ENCODE measurements around the gene CRX.
"Not testable (repeated sequence)": the region's sequence is repeated elsewhere in the genome, so short reads cannot be mapped to it uniquely, and the experiment has no call there.

CRX gene

DNA sequence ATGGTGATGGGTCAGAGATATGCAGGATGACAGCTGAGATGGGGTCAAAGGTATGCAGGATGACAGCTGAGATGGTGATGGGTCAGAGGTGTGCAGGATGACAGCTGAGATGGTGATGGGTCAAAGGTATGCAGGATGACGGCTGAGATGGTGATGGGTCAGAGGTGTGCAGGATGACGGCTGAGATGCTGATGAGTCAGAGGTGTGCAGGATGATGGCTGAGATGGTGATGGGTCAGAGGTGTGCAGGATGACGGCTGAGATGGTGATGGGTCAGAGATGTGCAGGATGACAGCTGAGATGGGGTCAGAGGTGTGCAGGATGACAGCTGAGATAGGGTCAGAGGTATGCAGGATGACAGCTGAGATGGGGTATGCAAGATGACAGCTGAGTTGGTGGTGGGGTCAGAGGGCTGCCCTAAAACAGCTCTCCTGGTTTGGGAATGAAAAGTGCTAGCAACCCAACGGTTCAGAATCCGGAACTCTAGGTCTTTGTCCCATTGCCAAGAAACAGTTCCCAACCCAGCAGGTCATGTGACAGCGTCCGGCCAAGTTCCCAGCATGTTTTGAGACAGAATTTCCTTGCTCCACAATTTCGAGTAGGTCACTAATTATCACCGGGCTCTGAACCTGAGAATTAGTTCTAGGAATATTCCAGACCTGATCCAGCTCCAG, 40.0 kb upstream of the CRX start:
- peaks cover 24% of the 10 kb centered on the region for H3K36me3 ChIP-seq (ENCODE audit: insufficient read depth, low read length)
- no peak overlapping the region for H3K4me3 ChIP-seq
- H3K9ac ChIP-seq (ENCODE audit: insufficient read length), result no peak overlapping the region
- no peak for DNase-seq (ENCODE audit: low read depth, low spot score)
- H3K27ac ChIP-seq, result 0 out of 2 replicates have a peak overlapping the region, but pooled peaks have one; percentile 25
- no peak for TF ChIP-seq EZH2 (IDR thresholded peaks at IDR 0.05)
- no peaks in the 10 kb centered on the region for H3K9me3 ChIP-seq (ENCODE audit: low read depth, low read length)

DNA sequence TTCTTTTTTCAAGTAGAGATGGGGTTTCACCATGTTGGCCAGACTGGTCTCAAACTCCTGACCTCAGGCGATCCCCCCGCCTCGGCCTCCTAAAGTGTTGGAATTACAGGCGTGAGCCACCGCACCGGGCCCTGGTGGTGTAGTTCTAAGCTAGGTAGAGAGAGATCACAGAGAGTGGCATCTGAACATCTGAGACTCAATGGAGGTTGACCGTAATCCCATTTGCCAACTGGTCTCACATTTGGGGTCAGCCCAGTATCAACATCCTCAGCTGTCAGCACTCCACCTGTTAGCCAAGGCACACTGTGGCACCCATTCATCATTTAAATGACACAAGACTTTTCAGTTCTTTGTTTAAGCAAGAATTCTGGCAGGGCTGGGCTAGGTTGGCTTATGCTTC, 35.2 kb upstream of the CRX start:
- Histone ChIP-seq H3K9ac (ENCODE audit: insufficient read length) (no peak overlapping the region), H3K4me3 (no peak overlapping the region), H3K36me3 (ENCODE audit: insufficient read depth, low read length) (peaks cover 15% of the 10 kb centered on the region), H3K9me3 (ENCODE audit: low read depth, low read length) (no peaks in the 10 kb centered on the region), H3K27ac (no peak overlapping the region)
- DNase-seq (ENCODE audit: low read depth, low spot score), result no peak
- no peak for TF ChIP-seq FOXP2 (optimal IDR thresholded peaks at IDR 0.05; ENCODE audit: control extremely low read depth, extremely low read length, insufficient read depth)
- no peak for TF ChIP-seq POLR2AphosphoS5 (IDR thresholded peaks at IDR 0.05; ENCODE audit: borderline replicate concordance, low read depth, low read length)
- no peak for TF ChIP-seq EZH2 (IDR thresholded peaks at IDR 0.05)

GRCh38 chr19:47787307-47787706, 34.4 kb upstream of the CRX start:
- H3K9ac ChIP-seq (ENCODE audit: insufficient read length); H3K27ac ChIP-seq; H3K36me3 ChIP-seq (ENCODE audit: insufficient read depth, low read length); DNase-seq (ENCODE audit: low read depth, low spot score); H3K9me3 ChIP-seq (ENCODE audit: low read depth, low read length); H3K4me3 ChIP-seq: not testable (repeated sequence)

GRCh38 chr19:47789811-47790210, 31.9 kb upstream of the CRX start:
- not testable (repeated sequence) for H3K27ac ChIP-seq; H3K9me3 ChIP-seq (ENCODE audit: low read depth, low read length); H3K4me3 ChIP-seq; H3K36me3 ChIP-seq (ENCODE audit: insufficient read depth, low read length); H3K9ac ChIP-seq (ENCODE audit: insufficient read length); DNase-seq (ENCODE audit: low read depth, low spot score)

DNA sequence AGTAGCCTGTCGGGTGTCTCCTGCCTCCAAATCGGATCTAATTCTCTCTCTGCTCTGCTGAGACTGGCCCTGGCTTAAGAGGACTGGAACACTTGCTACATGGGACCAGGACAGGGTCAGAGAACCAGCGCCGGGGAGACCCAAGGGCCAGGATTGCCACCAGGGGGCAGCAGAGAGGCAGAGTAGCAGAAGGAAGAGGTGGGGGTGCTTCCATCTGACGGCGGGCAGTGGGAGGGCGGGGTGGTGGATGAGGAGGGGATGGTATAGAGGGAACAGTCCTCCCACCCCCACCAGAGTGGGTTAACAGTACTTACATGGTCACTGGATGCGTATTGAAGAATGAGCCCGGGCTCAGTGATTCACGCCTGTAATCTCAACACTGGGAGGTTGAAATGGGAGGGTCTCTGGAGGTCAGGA, 31.3 kb upstream of the CRX start:
- no peak overlapping the region for H3K4me3 ChIP-seq
- no peaks in the 10 kb centered on the region for H3K9me3 ChIP-seq (ENCODE audit: low read depth, low read length)
- H3K36me3 ChIP-seq (ENCODE audit: insufficient read depth, low read length), result peaks cover 2% of the 10 kb centered on the region
- no peak for TF ChIP-seq EZH2 (IDR thresholded peaks at IDR 0.05)
- no peak for TF ChIP-seq FOXP2 (optimal IDR thresholded peaks at IDR 0.05; ENCODE audit: control extremely low read depth, extremely low read length, insufficient read depth)
- TF ChIP-seq POLR2AphosphoS5 (IDR thresholded peaks at IDR 0.05; ENCODE audit: borderline replicate concordance, low read depth, low read length), result no peak
- DNase-seq (ENCODE audit: low read depth, low spot score), result no peak
- no peak overlapping the region for H3K9ac ChIP-seq (ENCODE audit: insufficient read length)
- no peak overlapping the region for H3K27ac ChIP-seq

GRCh38 chr19:47792616-47793015, 29.1 kb upstream of the CRX start:
- no peak for DNase-seq (ENCODE audit: low read depth, low spot score)
- Histone ChIP-seq H3K27ac (no peak overlapping the region), H3K9ac (ENCODE audit: insufficient read length) (no peak overlapping the region), H3K9me3 (ENCODE audit: low read depth, low read length) (no peaks in the 10 kb centered on the region), H3K36me3 (ENCODE audit: insufficient read depth, low read length) (no peaks in the 10 kb centered on the region), H3K4me3 (no peak overlapping the region)
- TF ChIP-seq EZH2 (IDR thresholded peaks at IDR 0.05) (no peak), FOXP2 (optimal IDR thresholded peaks at IDR 0.05; ENCODE audit: control extremely low read depth, extremely low read length, insufficient read depth) (no peak), POLR2AphosphoS5 (IDR thresholded peaks at IDR 0.05; ENCODE audit: borderline replicate concordance, low read depth, low read length) (no peak)

- H3K9me3 ChIP-seq (ENCODE audit: low read depth, low read length), result no peaks in the 10 kb centered on the region
- no peaks in the 10 kb centered on the region for H3K36me3 ChIP-seq (ENCODE audit: insufficient read depth, low read length)
- H3K27ac ChIP-seq, result no peak overlapping the region
- no peak overlapping the region for H3K4me3 ChIP-seq
- TF ChIP-seq POLR2AphosphoS5 (IDR thresholded peaks at IDR 0.05; ENCODE audit: borderline replicate concordance, low read depth, low read length) (no peak), FOXP2 (optimal IDR thresholded peaks at IDR 0.05; ENCODE audit: control extremely low read depth, extremely low read length, insufficient read depth) (no peak), EZH2 (IDR thresholded peaks at IDR 0.05) (no peak)
- no peak for DNase-seq (ENCODE audit: low read depth, low spot score)
- no peak overlapping the region for H3K9ac ChIP-seq (ENCODE audit: insufficient read length)
These were observed 27.2 kb upstream of the CRX start for GRCh38 chr19:47794526-47794925.

DNA sequence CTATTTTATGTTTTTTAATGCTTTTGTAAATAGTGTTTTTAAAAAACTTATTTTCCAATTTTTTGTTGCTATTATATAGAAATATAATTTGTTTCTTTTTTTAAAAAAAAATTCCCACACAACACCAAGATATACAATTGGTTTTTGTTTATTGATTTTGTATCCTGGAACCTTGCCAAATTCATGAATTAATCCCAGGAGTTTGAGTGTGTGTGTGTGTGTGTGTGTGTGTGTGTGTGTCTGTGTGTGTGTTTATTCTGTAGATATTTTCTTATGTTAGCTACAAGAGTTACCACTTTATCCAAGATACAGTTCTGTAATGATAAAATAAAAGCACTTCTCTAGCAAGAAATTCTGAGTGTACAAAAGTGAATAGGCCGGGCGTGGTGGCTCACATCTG, 25.0 kb upstream of the CRX start:
- no peak overlapping the region for H3K27ac ChIP-seq
- no peak for DNase-seq (ENCODE audit: low read depth, low spot score)
- H3K9me3 ChIP-seq (ENCODE audit: low read depth, low read length), result no peaks in the 10 kb centered on the region
- no peak overlapping the region for H3K9ac ChIP-seq (ENCODE audit: insufficient read length)
- H3K36me3 ChIP-seq (ENCODE audit: insufficient read depth, low read length), result no peaks in the 10 kb centered on the region
- TF ChIP-seq FOXP2 (optimal IDR thresholded peaks at IDR 0.05; ENCODE audit: control extremely low read depth, extremely low read length, insufficient read depth) (no peak), EZH2 (IDR thresholded peaks at IDR 0.05) (no peak), POLR2AphosphoS5 (IDR thresholded peaks at IDR 0.05; ENCODE audit: borderline replicate concordance, low read depth, low read length) (no peak)
- no peak overlapping the region for H3K4me3 ChIP-seq

GRCh38 chr19:47797996-47798903, 23.5 kb upstream of the CRX start:
- Histone ChIP-seq H3K27ac (no peak overlapping the region), H3K9ac (ENCODE audit: insufficient read length) (no peak overlapping the region), H3K36me3 (ENCODE audit: insufficient read depth, low read length) (no peaks in the 10 kb centered on the region), H3K4me3 (no peak overlapping the region), H3K9me3 (ENCODE audit: low read depth, low read length) (no peaks in the 10 kb centered on the region)
- TF ChIP-seq EZH2 (IDR thresholded peaks at IDR 0.05) (no peak), POLR2AphosphoS5 (IDR thresholded peaks at IDR 0.05; ENCODE audit: borderline replicate concordance, low read depth, low read length) (no peak), FOXP2 (optimal IDR thresholded peaks at IDR 0.05; ENCODE audit: control extremely low read depth, extremely low read length, insufficient read depth) (no peak)
- DNase-seq (ENCODE audit: low read depth, low spot score), result no peak

Measured in SK-N-MC (cell line).